Esophagus mucosa (tissue), 1 donor: ENCODE results near the gene KIF22. TPM values are rescaled to one million over a fixed set of nuclear protein-coding genes. Genes with fewer than 3 reads are reported as not detected.
A peak's percentile ranks its signal among the peaks of the same experiment; 100 is the strongest.
"Not testable (repeated sequence)": the region's sequence is repeated elsewhere in the genome, so short reads cannot be mapped to it uniquely, and the experiment has no call there.

Experiments used
- ATAC-seq: fragments of 200-7000 bp; cut with Tn5 transposase; one replicate; pipeline ENCODE4 v1.9.1; 2020
- total RNA-seq: library from RNA; stranded (reverse); gene quantifications from one replicate; pipeline ENCODE4 v1.2.4, GENCODE V29; 2023
- donor health status: DM: yes; HTN: yes; CAD: no.

KIF22 gene
- total RNA-seq, 1 donor from 2014 or later: 28.7 TPM

DNA sequence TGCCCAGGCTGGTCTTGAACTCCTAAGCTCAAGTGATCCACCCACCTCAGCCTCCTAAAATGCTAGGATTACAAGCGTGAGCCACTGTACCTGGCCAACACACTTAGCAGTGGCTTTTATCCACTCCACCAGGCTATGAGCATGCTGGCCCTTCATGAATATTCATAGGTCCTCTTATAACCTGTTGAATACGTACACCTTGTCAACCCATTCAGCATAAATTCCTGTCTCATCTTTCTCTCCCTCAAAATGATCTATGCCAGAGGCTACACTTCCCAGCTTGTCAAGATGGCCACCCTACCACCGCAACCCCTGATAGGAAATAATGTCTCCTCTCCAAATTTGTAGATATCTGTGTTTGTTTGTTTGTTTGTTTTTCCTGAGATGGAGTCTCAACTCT lies 23.5 kb upstream of the KIF22 start:
- no peak for ATAC-seq

- no peak for ATAC-seq
Measured at GRCh38 chr16:29769507-29769906, 21.0 kb upstream of the KIF22 start.

DNA sequence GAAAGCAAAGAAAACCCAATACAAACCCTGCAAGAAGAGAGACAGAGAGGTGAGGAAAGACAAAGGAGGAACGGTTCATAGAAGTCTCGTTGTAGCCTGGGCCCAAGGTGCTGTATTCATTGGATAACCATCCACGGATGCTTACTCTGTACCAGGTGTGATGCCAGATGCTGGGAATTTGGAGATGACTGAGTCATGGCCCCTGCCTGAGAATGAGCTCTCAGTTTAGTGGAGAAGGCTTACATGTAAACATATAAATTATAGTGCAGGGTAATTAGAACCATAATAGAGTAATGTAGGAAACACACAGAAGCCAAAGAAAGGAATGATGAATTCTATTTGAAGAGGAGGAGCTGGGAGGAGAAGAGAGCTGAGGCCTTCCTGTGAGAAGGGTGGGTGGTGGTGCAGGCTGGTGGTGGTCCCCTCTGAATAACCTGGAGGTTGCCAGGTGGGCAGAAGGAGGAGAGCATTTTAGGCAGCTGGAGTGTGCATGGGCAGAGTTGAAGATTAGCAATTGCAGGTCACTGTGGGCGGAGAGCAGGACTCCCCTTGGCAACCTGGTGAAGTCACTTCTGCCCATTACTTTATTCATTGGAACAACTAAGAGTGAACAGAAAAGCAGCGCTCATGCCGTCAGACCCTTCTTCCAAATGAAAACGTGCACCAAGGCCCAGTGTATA lies 20.2 kb upstream of the KIF22 start:
- no peak for ATAC-seq

GRCh38 chr16:29772330-29772729 lies 18.2 kb upstream of the KIF22 start:
- not testable (repeated sequence) for ATAC-seq

- no peak for ATAC-seq
Measured at GRCh38 chr16:29774730-29775129, 15.8 kb upstream of the KIF22 start.

DNA sequence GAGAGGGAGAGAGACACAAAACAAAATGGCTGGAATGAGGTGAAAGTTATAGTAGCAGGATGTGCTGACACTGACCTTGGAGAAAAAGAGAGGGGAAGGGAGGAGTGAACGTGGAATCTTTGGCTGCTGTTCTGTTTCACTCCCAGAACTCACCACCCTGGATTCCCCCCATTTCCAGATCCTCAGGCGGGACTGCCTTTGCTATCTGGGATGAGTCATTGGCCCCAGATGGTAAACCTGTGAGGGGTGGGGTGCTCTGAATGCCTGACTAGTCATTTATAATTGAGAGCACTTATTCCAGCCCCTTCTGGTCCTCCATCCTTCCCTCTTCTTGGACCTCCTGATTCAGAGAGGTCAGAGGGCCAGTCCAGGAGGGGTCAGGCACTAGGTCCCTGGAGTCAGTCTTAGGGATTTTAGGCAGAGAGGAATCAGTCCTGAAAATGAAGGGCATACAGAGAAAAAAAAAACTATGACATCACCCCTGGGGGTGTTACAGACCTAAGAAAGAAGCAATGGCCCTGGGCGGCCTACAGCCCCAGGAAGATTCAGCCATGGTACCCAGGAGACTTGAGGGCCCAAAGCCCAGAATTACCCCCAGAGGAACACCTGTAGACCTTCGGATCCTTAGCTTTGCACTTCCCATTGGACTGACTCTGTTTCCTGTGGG lies 14.7 kb upstream of the KIF22 start:
- no peak for ATAC-seq

- peak; percentile 15 for ATAC-seq
Measured at GRCh38 chr16:29777576-29778350, 12.8 kb upstream of the KIF22 start, which contains the start of gene ZG16. TSS of gene ZG16 (plus strand) at chr16:29778256. CDS start at chr16:29779267, 1,011 bp downstream.

DNA sequence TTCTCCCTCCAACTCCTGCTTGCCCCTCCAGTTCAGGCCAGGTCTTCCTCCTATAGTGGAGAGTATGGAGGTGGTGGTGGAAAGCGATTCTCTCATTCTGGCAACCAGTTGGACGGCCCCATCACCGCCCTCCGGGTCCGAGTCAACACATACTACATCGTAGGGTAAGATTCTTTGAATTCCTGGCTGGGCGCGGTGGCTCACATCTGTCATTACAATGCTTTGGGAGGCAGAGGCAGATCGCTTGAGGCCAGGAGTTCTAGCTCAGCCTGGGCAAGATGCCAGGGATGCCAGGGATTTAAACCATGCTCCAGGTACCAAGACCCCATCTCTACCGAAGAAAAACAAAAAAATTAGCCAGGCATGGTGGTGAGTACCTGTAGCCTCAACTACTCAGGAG lies 11.1 kb upstream of the KIF22 start:
- ATAC-seq: no peak

- ATAC-seq: not testable (repeated sequence)
Measured at GRCh38 chr16:29783094-29783953, 7.2 kb upstream of the KIF22 start.

DNA sequence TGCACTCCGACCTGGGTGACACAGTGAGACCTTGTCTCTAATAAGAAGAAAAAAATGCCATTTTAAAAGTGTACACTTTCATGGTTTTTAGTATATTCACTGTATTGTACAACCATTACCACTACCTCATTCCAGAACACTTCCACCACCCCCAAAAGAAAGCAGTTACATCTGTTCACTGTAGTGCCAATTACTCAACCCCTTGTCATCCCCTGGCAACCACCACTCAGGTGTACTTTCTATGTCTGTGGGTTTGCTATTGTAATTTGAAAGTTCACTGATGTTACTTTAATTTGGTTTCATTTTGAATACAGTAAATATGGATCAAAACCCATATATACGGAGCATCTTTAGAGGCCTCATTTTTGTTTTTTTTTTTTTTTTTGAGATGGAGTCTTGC lies 6.4 kb upstream of the KIF22 start:
- no peak for ATAC-seq

GRCh38 chr16:29784901-29785500 lies 5.5 kb upstream of the KIF22 start:
- ATAC-seq: peak; percentile 76

GRCh38 chr16:29787155-29787554 lies 3.4 kb upstream of the KIF22 start:
- not testable (repeated sequence) for ATAC-seq

DNA sequence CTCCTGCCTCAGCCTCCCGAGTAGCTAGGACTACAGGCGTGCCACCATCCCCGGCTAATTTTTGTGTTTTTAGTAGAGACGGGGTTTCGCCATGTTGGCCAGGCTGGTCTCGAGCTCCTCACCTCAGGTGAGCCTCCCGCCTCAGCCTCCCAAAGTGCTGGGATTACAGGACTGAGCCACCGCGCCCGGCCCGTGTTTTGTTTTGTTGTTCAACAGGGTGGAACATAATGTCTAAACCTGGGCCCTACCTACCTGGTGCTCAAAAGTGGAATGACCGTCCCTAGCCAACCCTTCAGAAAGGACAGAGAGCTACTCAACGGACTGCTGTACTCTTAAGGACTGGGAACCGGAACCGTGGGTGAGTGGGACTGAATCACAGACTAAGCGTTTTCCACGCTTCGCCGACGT lies 772 bp upstream of the KIF22 start:
- peak; percentile 9 for ATAC-seq

DNA sequence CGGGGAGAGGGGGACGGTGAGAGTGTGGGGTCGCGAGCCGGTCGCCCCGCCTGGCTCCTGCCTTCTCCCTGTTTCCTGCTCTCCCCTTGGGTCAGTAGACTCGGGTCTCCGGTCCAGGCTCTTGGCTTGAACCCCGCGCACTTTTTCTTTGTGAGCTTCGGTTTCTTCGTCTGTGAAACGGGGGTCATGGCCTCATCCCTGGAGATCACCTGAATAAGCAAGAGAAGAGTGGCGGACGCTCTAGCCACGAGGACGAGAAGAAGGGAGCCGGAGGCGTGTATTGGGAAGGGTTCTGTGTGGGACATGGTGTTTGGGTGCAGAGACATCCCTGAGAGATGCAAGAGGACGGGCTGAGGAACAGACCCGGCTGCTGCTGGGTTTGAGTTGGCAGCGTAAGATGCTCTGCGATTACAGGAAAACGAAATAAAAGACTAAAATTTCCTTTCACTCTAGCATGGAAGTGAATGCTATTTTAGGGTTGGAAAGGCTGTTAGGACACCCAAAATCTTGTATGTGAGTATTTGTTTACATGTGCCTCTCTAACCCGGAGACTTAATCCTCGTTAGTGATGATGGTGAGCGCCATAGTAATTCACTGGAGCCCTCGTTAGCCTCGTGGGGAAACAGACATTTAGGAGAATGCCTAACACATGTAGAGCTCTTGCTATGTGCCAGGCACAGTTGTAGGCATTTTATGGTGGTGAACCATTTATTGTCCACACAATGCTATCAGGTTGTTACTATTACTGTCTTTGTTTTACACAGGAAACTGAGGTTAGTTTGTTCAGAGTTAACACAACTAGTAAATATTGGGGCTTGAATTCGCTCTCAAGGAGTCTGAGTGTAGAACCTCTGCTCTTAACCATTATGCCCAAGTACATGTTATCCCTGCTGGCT lies 646 bp downstream of the KIF22 start:
- ATAC-seq: peak; percentile 3

DNA sequence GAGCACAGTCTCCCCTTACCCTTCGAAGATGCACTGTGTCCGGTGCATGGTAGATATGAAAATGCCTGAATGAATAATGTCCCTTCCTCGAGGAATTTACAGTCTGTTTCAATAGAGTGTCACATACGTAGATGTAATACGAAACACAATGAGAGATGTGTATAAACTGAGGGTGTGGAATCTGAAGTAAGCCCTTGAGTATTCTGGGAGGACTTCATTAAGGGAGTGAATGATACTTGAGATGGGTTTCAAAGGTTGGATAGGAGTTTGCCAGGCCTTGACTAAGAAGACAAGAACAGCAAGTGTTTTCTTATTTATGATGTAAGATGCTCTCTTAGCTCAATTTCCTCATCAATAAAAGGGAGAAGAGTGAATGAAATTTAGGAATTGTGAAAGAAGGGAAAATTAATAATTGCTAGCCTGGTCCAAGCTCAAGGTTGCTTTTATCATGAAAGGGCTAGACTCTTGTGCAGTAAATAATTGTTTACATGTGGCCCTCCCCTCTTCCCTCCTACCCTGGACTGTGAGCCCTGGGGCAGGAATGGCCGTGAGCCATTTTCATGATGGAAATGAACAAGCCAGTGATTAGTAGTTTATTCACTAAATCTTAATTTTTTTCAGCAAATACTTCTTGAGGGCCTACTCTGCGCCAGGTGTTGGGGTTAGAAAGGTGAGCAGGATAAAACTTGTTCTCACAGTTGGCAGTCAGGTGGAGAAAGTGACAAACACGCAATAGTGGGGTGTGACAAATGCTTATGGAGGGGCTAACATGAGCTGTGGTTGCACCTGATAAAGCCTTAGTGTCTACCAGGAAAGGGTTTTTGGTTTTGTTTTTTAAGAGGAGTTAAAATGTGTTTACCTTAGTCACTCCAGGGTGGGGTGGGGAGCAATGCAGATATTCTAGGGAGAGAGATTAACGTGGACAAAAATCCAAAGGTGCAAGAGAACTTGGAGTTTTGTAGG lies 1.6 kb downstream of the KIF22 start:
- ATAC-seq: no peak

DNA sequence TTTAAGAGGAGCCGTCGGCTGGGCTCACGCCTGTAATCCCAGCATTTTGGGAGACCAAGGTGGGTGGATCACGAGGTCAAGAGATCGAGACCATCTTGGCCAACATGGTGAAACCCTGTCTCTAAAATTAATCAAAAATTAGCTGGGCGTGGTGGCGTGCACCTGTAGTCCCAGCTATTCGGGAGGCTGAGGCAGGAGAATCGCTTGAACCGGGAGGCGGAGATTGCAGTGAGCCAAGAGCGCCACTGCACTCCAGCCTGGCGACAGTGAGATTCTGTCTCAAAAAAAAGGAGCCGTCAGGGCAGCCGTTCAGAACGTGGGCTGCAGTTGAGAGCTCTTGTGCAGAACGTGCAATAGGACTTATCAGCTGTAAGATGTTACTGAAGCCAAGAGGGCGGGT lies 2.6 kb downstream of the KIF22 start:
- ATAC-seq: not testable (repeated sequence)

DNA sequence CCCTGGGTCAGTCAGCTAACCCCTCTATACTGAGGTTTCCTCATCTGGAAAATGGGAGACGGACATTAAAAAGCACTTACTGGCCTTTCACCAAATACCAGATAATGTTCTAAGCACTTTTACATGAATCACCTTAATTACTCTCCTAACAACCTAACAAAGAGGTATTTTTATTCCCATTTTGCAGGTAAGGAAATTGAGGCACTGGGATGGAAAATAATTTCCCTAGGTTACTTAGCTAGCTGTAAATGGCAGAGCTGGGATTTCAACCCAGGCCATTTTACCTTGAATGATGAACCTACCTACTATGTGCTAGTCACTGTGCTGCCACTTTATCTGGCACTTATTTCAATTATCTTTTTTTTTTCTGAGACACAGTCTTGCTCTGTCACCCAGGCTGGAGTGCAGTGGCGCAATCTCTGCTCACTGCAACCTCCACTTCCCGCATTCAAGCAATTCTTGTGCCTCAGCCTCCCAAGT lies 3.7 kb downstream of the KIF22 start:
- no peak for ATAC-seq

- no peak for ATAC-seq
Measured at GRCh38 chr16:29802416-29802935, 11.9 kb downstream of the KIF22 start.

GRCh38 chr16:29804020-29804419 lies 13.5 kb downstream of the KIF22 start:
- ATAC-seq: no peak
